Body of pancreas (tissue), 4 donors: ENCODE data around the gene CSF1R.

ENCODE experiments used
- POLR2A ChIP-seq, 3 donors: fragments of 450-650 bp; IDR thresholded peaks; one replicate each; pipeline ENCODE4 v1.6.1; 2016; ENCODE audit warnings: antibody characterized with exemption in 3 of 3, mild to moderate bottlenecking in 2 of 3
- TF ChIP-seq, protein P1 (sequence below), 7 experiments: fragments of 450-650 bp in 4 of 7; fragments of 200-600 bp in 3 of 7; sonication (generic) in 3 of 7; IDR thresholded peaks; one replicate each; pipeline ENCODE4 v1.5.1; 2016 to 2019; ENCODE audit warnings: antibody characterized with exemption in 7 of 7

DNA sequence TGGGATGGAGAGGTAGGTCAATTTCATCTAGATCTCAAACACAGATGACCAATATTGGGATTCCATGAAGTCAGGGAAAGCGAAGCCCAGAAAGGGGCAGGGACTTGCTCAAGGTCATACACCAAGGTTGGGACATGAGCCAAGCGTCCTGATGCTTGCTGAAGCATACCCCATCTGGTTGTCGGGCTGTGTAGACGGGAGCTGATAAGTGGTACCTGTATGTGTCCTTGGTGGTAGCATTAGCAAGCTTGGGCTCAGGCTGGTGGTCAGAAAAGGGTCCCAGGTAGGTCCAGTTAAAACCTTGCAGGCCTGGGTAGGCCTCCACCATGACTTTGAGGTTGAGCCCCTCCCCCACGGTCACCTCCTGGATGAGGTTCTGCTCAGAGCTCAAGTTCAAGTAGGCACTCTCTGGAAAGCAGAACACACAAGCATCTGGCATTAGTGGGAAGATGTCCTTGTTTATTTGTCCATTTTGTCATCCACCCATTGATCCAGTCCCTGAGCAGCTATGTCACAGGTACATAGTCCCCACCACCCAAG is 13.2 kb downstream of the CSF1R start:
- TF ChIP-seq, protein P1, sequence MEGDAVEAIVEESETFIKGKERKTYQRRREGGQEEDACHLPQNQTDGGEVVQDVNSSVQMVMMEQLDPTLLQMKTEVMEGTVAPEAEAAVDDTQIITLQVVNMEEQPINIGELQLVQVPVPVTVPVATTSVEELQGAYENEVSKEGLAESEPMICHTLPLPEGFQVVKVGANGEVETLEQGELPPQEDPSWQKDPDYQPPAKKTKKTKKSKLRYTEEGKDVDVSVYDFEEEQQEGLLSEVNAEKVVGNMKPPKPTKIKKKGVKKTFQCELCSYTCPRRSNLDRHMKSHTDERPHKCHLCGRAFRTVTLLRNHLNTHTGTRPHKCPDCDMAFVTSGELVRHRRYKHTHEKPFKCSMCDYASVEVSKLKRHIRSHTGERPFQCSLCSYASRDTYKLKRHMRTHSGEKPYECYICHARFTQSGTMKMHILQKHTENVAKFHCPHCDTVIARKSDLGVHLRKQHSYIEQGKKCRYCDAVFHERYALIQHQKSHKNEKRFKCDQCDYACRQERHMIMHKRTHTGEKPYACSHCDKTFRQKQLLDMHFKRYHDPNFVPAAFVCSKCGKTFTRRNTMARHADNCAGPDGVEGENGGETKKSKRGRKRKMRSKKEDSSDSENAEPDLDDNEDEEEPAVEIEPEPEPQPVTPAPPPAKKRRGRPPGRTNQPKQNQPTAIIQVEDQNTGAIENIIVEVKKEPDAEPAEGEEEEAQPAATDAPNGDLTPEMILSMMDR (IDR thresholded peaks at IDR 0.05) = no peak
- no peak for TF ChIP-seq POLR2A (IDR thresholded peaks at IDR 0.05)
